GM13976 (cell line): Measurements from ENCODE around the gene IMMP2L.

ENCODE experiments used
- DNase-seq: peaks from one replicate; pipeline ENCODE4 v3.0.0; 2012; ENCODE audit warnings: low spot score
- CTCF ChIP-seq: IDR thresholded peaks from 2 replicates; pipeline ENCODE4 v1.5.1; 2012; ENCODE audit warnings: borderline replicate concordance, mild to moderate bottlenecking; ENCODE audit not compliant: insufficient read depth; ENCODE audit errors: extremely low read depth, missing control alignments, control extremely low read depth
- in situ Hi-C: fragments of 300-500 bp; cut with MboI; formaldehyde crosslinking; loops from one replicate; pipeline ENCODE4 v1.12.0; 2022; ENCODE audit warnings: low sequenced_read_pairs, mixed read lengths, inconsistent platforms; ENCODE audit not compliant: unreplicated experiment

Gene IMMP2L

GRCh38 chr7:111407258-111407657 is 155.0 kb downstream of the IMMP2L start:
- no peak for TF ChIP-seq CTCF
- in situ Hi-C loops: no loop called here
- DNase-seq: no peak

- in situ Hi-C loops: no loop called here
These were observed 156.7 kb downstream of the IMMP2L start for GRCh38 chr7:111405621-111406020.

DNA sequence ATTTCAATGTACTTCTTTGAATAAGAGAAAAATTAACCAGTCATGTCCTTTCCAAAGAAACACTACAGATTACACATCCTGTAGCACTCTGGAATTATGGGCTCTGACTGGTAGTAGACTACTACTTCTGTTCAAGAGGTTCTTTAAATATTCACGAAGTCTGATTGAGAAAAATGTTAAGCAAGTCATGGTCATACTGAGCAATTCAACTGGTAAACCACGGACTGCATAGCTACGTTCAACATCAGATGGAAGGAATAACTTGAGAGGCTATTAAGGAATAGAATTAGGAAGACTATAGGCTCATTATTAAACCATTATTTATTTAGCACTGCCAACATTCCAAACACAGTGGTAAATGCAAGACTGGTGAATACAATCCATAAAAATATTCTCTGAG is 160.8 kb downstream of the IMMP2L start:
- no peak for DNase-seq
- TF ChIP-seq CTCF: no peak
- in situ Hi-C loops: no loop called here

More at GRCh38 chr7:111405621-111406020, 156.7 kb downstream of the IMMP2L start:
- DNase-seq: no peak
- no peak for TF ChIP-seq CTCF

DNA sequence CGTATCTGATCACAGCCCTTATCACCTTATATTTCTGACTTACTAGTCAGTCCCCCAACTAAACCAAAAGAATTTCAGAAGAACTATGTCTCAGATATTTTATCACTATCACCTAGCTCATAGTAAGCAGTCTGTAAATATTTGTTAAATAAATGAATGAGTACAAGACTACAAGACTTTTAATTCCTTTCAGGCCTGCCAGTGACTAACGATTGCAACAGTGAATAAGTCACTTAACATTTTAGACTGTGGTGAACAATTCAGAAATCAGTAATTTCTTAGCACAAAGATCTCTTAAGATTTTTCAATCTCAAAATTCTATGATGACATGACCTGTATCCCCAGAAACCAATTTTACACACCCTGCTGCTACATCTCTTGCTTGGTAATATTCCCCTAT is 162.2 kb downstream of the IMMP2L start:
- no peak for TF ChIP-seq CTCF
- DNase-seq: no peak
- in situ Hi-C loops: no loop called here

GRCh38 chr7:111394891-111395290 is 167.4 kb downstream of the IMMP2L start:
- no peak for DNase-seq
- in situ Hi-C loops: no loop called here
- TF ChIP-seq CTCF: no peak

GRCh38 chr7:111393011-111393754 is 169.1 kb downstream of the IMMP2L start:
- no peak for TF ChIP-seq CTCF
- no peak for DNase-seq
- in situ Hi-C loops: no loop called here
